ENCODE measurements around the gene NAIF1.

DNA sequence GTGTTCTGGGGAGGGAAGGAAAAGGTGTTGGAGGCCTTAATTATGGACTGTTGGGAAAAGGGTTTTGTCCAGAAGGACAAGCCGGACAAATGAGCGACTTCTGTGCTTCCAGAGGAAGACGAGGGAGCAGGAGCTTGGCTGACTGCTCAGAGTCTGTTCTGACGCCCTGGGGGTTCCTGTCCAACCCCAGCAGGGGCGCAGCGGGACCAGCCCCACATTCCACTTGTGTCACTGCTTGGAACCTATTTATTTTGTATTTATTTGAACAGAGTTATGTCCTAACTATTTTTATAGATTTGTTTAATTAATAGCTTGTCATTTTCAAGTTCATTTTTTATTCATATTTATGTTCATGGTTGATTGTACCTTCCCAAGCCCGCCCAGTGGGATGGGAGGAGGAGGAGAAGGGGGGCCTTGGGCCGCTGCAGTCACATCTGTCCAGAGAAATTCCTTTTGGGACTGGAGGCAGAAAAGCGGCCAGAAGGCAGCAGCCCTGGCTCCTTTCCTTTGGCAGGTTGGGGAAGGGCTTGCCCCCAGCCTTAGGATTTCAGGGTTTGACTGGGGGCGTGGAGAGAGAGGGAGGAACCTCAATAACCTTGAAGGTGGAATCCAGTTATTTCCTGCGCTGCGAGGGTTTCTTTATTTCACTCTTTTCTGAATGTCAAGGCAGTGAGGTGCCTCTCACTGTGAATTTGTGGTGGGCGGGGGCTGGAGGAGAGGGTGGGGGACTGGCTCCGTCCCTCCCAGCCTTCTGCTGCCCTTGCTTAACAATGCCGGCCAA lies 41.3 kb upstream of the NAIF1 start:
- TF ChIP-seq CTCF (conservative IDR thresholded peaks at IDR 0.05) (no peak), EZH2 (IDR thresholded peaks at IDR 0.05; ENCODE audit: low read depth) (no peak)
